ENCODE results near the gene PHKB. TPM values are rescaled to one million over a fixed set of nuclear protein-coding genes. Genes with fewer than 3 reads are reported as not detected.
"Not testable (repeated sequence)": the region's sequence is repeated elsewhere in the genome, so short reads cannot be mapped to it uniquely, and the experiment has no call there.

The PHKB gene
- total RNA-seq, 1 donor from 2014 or later, result 110 TPM

DNA sequence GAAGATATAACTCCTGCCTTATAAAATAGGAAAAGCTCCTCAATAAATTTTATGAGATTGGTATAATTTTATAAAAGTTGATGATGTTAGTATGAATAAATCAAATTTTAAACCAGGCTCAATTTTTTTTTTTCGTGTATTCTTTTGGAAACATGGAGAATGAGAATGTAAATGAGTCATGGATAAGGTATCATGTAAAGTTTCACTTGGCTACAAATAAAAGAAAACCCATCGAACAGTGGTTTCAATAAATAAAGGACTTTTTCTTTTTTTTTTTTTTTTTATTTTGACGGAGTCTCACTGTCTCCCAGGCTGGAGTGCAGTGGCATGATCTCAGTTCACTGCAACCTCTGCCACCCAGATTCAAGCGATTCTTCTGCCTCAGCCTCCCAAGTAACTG lies 67.3 kb downstream of the PHKB start:
- peaks cover 8% of the 10 kb centered on the region for H3K4me1 Mint-ChIP-seq
- no peaks in the 10 kb centered on the region for H3K27me3 Mint-ChIP-seq
- peaks cover 44% of the 10 kb centered on the region for H3K36me3 Mint-ChIP-seq (ENCODE audit: low read depth)
- no peaks in the 10 kb centered on the region for H3K9me3 Mint-ChIP-seq
- H3K27ac Mint-ChIP-seq, result no peak overlapping the region
- intact Hi-C loops (cut with micrococcal nuclease), result no loop called here
- TF ChIP-seq, protein P1, sequence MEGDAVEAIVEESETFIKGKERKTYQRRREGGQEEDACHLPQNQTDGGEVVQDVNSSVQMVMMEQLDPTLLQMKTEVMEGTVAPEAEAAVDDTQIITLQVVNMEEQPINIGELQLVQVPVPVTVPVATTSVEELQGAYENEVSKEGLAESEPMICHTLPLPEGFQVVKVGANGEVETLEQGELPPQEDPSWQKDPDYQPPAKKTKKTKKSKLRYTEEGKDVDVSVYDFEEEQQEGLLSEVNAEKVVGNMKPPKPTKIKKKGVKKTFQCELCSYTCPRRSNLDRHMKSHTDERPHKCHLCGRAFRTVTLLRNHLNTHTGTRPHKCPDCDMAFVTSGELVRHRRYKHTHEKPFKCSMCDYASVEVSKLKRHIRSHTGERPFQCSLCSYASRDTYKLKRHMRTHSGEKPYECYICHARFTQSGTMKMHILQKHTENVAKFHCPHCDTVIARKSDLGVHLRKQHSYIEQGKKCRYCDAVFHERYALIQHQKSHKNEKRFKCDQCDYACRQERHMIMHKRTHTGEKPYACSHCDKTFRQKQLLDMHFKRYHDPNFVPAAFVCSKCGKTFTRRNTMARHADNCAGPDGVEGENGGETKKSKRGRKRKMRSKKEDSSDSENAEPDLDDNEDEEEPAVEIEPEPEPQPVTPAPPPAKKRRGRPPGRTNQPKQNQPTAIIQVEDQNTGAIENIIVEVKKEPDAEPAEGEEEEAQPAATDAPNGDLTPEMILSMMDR (IDR thresholded peaks at IDR 0.05), result no peak
- DNase-seq (no peak), ATAC-seq (ENCODE audit: low read depth) (no peak)
- POLR2A ChIA-PET, result no interaction called here
- H3K4me3 Mint-ChIP-seq, result no peak overlapping the region
- CTCF ChIA-PET, result interaction anchor here (0.6 kb wide), 1 partner anchor 950 kb away, joined by 3 read pairs; no protein-coding TSS in a partner anchor

DNA sequence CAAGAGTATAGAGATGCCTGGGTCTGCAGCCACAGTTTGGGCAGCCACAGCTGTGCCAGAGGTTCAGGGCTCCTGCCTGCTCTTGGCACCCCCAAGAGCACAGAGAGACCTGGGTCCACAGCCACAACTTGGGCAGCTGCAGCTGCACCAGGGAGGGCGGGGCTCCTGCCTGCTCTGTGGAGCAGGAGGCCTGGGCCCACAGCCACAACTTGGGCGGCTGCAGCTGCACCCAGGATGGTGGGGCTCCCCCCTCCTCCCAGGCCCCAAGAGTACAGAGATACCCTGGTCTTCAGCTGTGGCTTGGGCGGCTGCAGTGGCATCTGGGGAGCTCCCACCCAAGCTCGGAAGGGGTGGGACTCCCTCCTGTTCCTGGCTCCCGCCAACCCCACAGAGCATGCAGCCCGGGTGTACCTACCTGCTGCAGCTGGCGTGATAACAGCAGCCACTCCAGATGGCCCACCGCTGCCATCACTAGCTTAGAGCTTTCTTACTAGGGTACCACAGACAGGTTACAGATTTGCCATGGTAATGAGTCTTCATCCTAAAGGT lies 72.7 kb downstream of the PHKB start:
- no peak overlapping the region for H3K4me3 Mint-ChIP-seq
- H3K9me3 Mint-ChIP-seq, result peaks cover 4% of the 10 kb centered on the region
- ChIA-PET POLR2A (no interaction called here), CTCF (no interaction called here)
- H3K27me3 Mint-ChIP-seq, result no peaks in the 10 kb centered on the region
- intact Hi-C loops (cut with micrococcal nuclease), result no loop called here
- H3K4me1 Mint-ChIP-seq, result peaks cover 2% of the 10 kb centered on the region
- ATAC-seq (ENCODE audit: low read depth), result peak; percentile 21
- no peak overlapping the region for H3K27ac Mint-ChIP-seq
- DNase-seq, result no peak
- H3K36me3 Mint-ChIP-seq (ENCODE audit: low read depth), result peaks cover 65% of the 10 kb centered on the region
- TF ChIP-seq, protein P1 (IDR thresholded peaks at IDR 0.05), result no peak

DNA sequence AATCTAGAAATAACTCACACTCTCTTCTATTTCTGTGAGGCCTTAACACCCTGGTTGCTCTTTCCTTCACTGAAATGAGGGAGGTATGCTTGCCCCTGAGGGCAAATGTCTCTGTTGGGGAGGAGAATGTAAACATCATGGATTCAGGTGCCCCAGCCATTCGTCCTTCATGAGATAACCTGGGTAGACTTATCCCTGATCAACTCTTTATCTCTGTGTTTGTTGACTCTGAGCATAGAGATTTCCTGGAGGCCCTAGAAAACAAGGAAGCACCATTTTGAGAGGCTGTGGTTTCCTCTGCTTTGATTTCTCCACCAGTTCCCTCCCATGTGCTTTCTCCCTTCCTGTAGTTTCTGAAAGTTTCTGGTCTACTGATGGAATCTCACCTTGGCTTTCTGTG lies 77.3 kb downstream of the PHKB start:
- H3K27ac Mint-ChIP-seq, result no peak overlapping the region
- no peaks in the 10 kb centered on the region for H3K27me3 Mint-ChIP-seq
- DNase-seq, result no peak
- TF ChIP-seq, protein P1 (IDR thresholded peaks at IDR 0.05), result no peak
- ATAC-seq (ENCODE audit: low read depth), result no peak
- no peak overlapping the region for H3K4me3 Mint-ChIP-seq
- POLR2A ChIA-PET, result no interaction called here
- intact Hi-C loops (cut with micrococcal nuclease), result no loop called here
- peaks cover 2% of the 10 kb centered on the region for H3K4me1 Mint-ChIP-seq
- H3K36me3 Mint-ChIP-seq (ENCODE audit: low read depth), result peaks cover 74% of the 10 kb centered on the region
- CTCF ChIA-PET, result no interaction called here
- H3K9me3 Mint-ChIP-seq, result peaks cover 12% of the 10 kb centered on the region

GRCh38 chr16:47539707-47540670 lies 78.9 kb downstream of the PHKB start:
- H3K27ac Mint-ChIP-seq; H3K27me3 Mint-ChIP-seq; DNase-seq; ATAC-seq (ENCODE audit: low read depth); intact Hi-C loops (cut with micrococcal nuclease); H3K4me3 Mint-ChIP-seq; H3K4me1 Mint-ChIP-seq; CTCF ChIA-PET: not testable (repeated sequence)
- H3K36me3 Mint-ChIP-seq (ENCODE audit: low read depth), result peaks cover 82% of the 10 kb centered on the region
- H3K9me3 Mint-ChIP-seq, result peaks cover 20% of the 10 kb centered on the region
- POLR2A ChIA-PET, result interaction anchor here (0.5 kb wide), 1 partner anchor 64 kb away, joined by 4 read pairs; no protein-coding TSS in a partner anchor

- DNase-seq; H3K27me3 Mint-ChIP-seq; POLR2A ChIA-PET; H3K4me1 Mint-ChIP-seq; CTCF ChIA-PET; H3K4me3 Mint-ChIP-seq; intact Hi-C loops (cut with micrococcal nuclease); H3K27ac Mint-ChIP-seq; ATAC-seq (ENCODE audit: low read depth): not testable (repeated sequence)
- H3K9me3 Mint-ChIP-seq, result peaks cover 27% of the 10 kb centered on the region
- H3K36me3 Mint-ChIP-seq (ENCODE audit: low read depth), result peaks cover 84% of the 10 kb centered on the region
Observed at GRCh38 chr16:47541135-47541534, 80.0 kb downstream of the PHKB start.

DNA sequence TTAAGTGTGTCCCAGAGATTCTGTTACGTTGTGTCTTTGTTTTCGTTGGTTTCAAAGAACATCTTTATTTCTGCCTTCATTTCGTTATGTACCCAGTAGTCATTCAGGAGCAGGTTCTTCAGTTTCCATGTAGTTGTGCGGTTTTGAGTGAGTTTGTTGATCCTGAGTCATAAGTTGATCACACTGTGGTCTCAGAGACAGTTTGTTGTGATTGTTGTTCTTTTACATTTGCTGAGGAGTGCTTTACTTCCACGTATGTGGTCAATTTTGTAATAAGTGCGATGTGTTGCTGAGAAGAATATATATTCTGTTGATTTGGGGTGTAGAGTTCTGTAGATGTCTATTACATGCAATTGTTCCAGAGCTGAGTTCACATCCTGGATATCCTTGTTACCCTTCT lies 83.1 kb downstream of the PHKB start:
- H3K4me3 Mint-ChIP-seq; ATAC-seq (ENCODE audit: low read depth); POLR2A ChIA-PET; H3K4me1 Mint-ChIP-seq; CTCF ChIA-PET; H3K27me3 Mint-ChIP-seq; H3K27ac Mint-ChIP-seq; DNase-seq; intact Hi-C loops (cut with micrococcal nuclease): not testable (repeated sequence)
- H3K36me3 Mint-ChIP-seq (ENCODE audit: low read depth), result peaks cover 80% of the 10 kb centered on the region
- H3K9me3 Mint-ChIP-seq, result peaks cover 25% of the 10 kb centered on the region

DNA sequence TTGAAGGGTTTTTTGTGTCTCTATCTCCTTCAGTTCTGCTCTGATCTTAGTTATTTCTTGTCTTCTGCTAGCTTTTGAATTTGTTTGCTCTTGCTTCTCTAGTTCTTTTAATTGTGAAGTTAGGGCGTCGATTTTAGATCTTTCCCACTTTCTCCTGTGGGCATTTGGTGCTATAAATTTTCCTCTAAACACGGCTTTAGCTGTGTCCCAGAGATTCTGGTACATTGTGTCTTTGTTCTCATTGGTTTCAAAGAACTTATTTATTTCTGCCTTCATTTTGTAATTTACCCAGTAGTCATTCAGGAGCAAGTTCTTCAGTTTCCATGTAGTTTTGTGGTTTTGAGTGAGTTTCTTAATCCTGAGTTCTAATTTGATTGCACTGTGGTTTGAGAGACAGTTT lies 90.1 kb downstream of the PHKB start:
- H3K9me3 Mint-ChIP-seq, result peaks cover 19% of the 10 kb centered on the region
- POLR2A ChIA-PET; ATAC-seq (ENCODE audit: low read depth); DNase-seq; H3K27ac Mint-ChIP-seq; H3K27me3 Mint-ChIP-seq; CTCF ChIA-PET; intact Hi-C loops (cut with micrococcal nuclease); H3K4me1 Mint-ChIP-seq; H3K4me3 Mint-ChIP-seq: not testable (repeated sequence)
- H3K36me3 Mint-ChIP-seq (ENCODE audit: low read depth), result peaks cover 86% of the 10 kb centered on the region

- Mint-ChIP-seq H3K36me3 (ENCODE audit: low read depth) (peaks cover 88% of the 10 kb centered on the region), H3K9me3 (peaks cover 19% of the 10 kb centered on the region)
- intact Hi-C loops (cut with micrococcal nuclease); POLR2A ChIA-PET; H3K4me3 Mint-ChIP-seq; H3K27me3 Mint-ChIP-seq; ATAC-seq (ENCODE audit: low read depth); DNase-seq; H3K27ac Mint-ChIP-seq; CTCF ChIA-PET; H3K4me1 Mint-ChIP-seq: not testable (repeated sequence)
Observed at GRCh38 chr16:47551767-47552166, 90.6 kb downstream of the PHKB start.
